ENCODE measurements around the gene AATK. TPM values are rescaled to one million over a fixed set of nuclear protein-coding genes. Genes with fewer than 3 reads are reported as not detected.

Gene AATK
- under 1 TPM; 0.25 to 0.31 TPM for total RNA-seq

GRCh38 chr17:81166033-81166492 is at the start of gene AATK:
TSS of gene AATK (minus strand) at chr17:81166221. CDS start at chr17:81165992, 229 bp downstream.
- H3K27me3 Mint-ChIP-seq = peaks cover 20% of the 10 kb centered on the region

GRCh38 chr17:81213978-81214377 is 48.0 kb upstream of the AATK start:
- Mint-ChIP-seq H3K4me1 (no peaks in the 10 kb centered on the region), H3K36me3 (ENCODE audit: low read depth) (no peaks in the 10 kb centered on the region), H3K27me3 (no peaks in the 10 kb centered on the region), H3K4me3 (no peak overlapping the region), H3K27ac (no peak overlapping the region), H3K9me3 (no peaks in the 10 kb centered on the region)
- ChIA-PET CTCF (no interaction called here), POLR2A (no interaction called here)
- DNase-seq = no peak

More at GRCh38 chr17:81166033-81166492, at the start of gene AATK:
- Mint-ChIP-seq H3K36me3 (ENCODE audit: low read depth) (no peaks in the 10 kb centered on the region), H3K27ac (no peak within 1 kb of the TSS), H3K9me3 (no peaks in the 10 kb centered on the region), H3K4me1 (no peaks in the 10 kb centered on the region), H3K4me3 (no peak within 1 kb of the TSS)
- POLR2A ChIA-PET = no interaction called here
- CTCF ChIA-PET = no interaction called here
- no peak for DNase-seq

GRCh38 chr17:81212365-81212764 is 46.3 kb upstream of the AATK start:
- no peaks in the 10 kb centered on the region for H3K4me1 Mint-ChIP-seq
- no peak for DNase-seq
- ChIA-PET POLR2A (no interaction called here), CTCF (no interaction called here)
- no peaks in the 10 kb centered on the region for H3K27me3 Mint-ChIP-seq
- H3K4me3 Mint-ChIP-seq = no peak overlapping the region
- H3K9me3 Mint-ChIP-seq = no peaks in the 10 kb centered on the region
- H3K36me3 Mint-ChIP-seq (ENCODE audit: low read depth) = no peaks in the 10 kb centered on the region
- no peak overlapping the region for H3K27ac Mint-ChIP-seq

- DNase-seq = no peak
- ChIA-PET POLR2A (interaction anchor here (0.6 kb wide), 1 partner anchor 857 kb away, joined by 3 read pairs; no protein-coding TSS in a partner anchor), CTCF (no interaction called here)
- Mint-ChIP-seq H3K4me3 (no peak overlapping the region), H3K4me1 (no peaks in the 10 kb centered on the region), H3K36me3 (ENCODE audit: low read depth) (no peaks in the 10 kb centered on the region), H3K27me3 (no peaks in the 10 kb centered on the region), H3K27ac (no peak overlapping the region), H3K9me3 (no peaks in the 10 kb centered on the region)
These were observed 44.8 kb upstream of the AATK start for GRCh38 chr17:81210868-81211267.

GRCh38 chr17:81210466-81210865 is 44.4 kb upstream of the AATK start:
- H3K4me1 Mint-ChIP-seq = no peaks in the 10 kb centered on the region
- no peaks in the 10 kb centered on the region for H3K27me3 Mint-ChIP-seq
- H3K36me3 Mint-ChIP-seq (ENCODE audit: low read depth) = no peaks in the 10 kb centered on the region
- no peak overlapping the region for H3K27ac Mint-ChIP-seq
- H3K4me3 Mint-ChIP-seq = no peak overlapping the region
- no peaks in the 10 kb centered on the region for H3K9me3 Mint-ChIP-seq
- ChIA-PET POLR2A (interaction anchor here (0.6 kb wide), 1 partner anchor 858 kb away, joined by 3 read pairs; no protein-coding TSS in a partner anchor), CTCF (no interaction called here)
- DNase-seq = no peak

GRCh38 chr17:81209141-81209540 is 43.1 kb upstream of the AATK start:
- ChIA-PET POLR2A (no interaction called here), CTCF (no interaction called here)
- Mint-ChIP-seq H3K27me3 (no peaks in the 10 kb centered on the region), H3K4me3 (no peak overlapping the region), H3K36me3 (ENCODE audit: low read depth) (no peaks in the 10 kb centered on the region), H3K4me1 (no peaks in the 10 kb centered on the region), H3K27ac (no peak overlapping the region), H3K9me3 (no peaks in the 10 kb centered on the region)
- no peak for DNase-seq

- Mint-ChIP-seq H3K4me1 (no peaks in the 10 kb centered on the region), H3K36me3 (ENCODE audit: low read depth) (no peaks in the 10 kb centered on the region), H3K9me3 (no peaks in the 10 kb centered on the region), H3K4me3 (no peak overlapping the region), H3K27me3 (no peaks in the 10 kb centered on the region), H3K27ac (no peak overlapping the region)
- no peak for DNase-seq
- POLR2A ChIA-PET = no interaction called here
- CTCF ChIA-PET = no interaction called here
These were observed 42.6 kb upstream of the AATK start for GRCh38 chr17:81208651-81209050.

- H3K27me3 Mint-ChIP-seq = no peaks in the 10 kb centered on the region
- DNase-seq = no peak
- H3K36me3 Mint-ChIP-seq (ENCODE audit: low read depth) = no peaks in the 10 kb centered on the region
- no peaks in the 10 kb centered on the region for H3K4me1 Mint-ChIP-seq
- no peak overlapping the region for H3K27ac Mint-ChIP-seq
- ChIA-PET CTCF (no interaction called here), POLR2A (no interaction called here)
- no peaks in the 10 kb centered on the region for H3K9me3 Mint-ChIP-seq
- H3K4me3 Mint-ChIP-seq = no peak overlapping the region
These were observed 41.9 kb upstream of the AATK start for GRCh38 chr17:81207610-81208581.

GRCh38 chr17:81206657-81207056 is 40.6 kb upstream of the AATK start:
- no peak for DNase-seq
- ChIA-PET CTCF (interaction anchor here (1.2 kb wide), 1 partner anchor 188 kb away, joined by 3 read pairs; no protein-coding TSS in a partner anchor), POLR2A (no interaction called here)
- no peaks in the 10 kb centered on the region for H3K36me3 Mint-ChIP-seq (ENCODE audit: low read depth)
- no peaks in the 10 kb centered on the region for H3K27me3 Mint-ChIP-seq
- no peak overlapping the region for H3K4me3 Mint-ChIP-seq
- no peaks in the 10 kb centered on the region for H3K4me1 Mint-ChIP-seq
- H3K9me3 Mint-ChIP-seq = no peaks in the 10 kb centered on the region
- no peak overlapping the region for H3K27ac Mint-ChIP-seq

GRCh38 chr17:81206166-81206565 is 40.1 kb upstream of the AATK start:
- Mint-ChIP-seq H3K4me3 (no peak overlapping the region), H3K4me1 (no peaks in the 10 kb centered on the region), H3K9me3 (no peaks in the 10 kb centered on the region), H3K27me3 (no peaks in the 10 kb centered on the region), H3K27ac (no peak overlapping the region), H3K36me3 (ENCODE audit: low read depth) (no peaks in the 10 kb centered on the region)
- POLR2A ChIA-PET = no interaction called here
- no peak for DNase-seq
- CTCF ChIA-PET = interaction anchor here (1.2 kb wide), 1 partner anchor 189 kb away, joined by 3 read pairs; no protein-coding TSS in a partner anchor

GRCh38 chr17:81204578-81204977 is 38.6 kb upstream of the AATK start:
- Mint-ChIP-seq H3K27ac (no peak overlapping the region), H3K9me3 (no peaks in the 10 kb centered on the region), H3K36me3 (ENCODE audit: low read depth) (no peaks in the 10 kb centered on the region), H3K4me3 (no peak overlapping the region), H3K4me1 (no peaks in the 10 kb centered on the region), H3K27me3 (no peaks in the 10 kb centered on the region)
- POLR2A ChIA-PET = no interaction called here
- DNase-seq = no peak
- CTCF ChIA-PET = interaction anchor here (1.4 kb wide), 1 partner anchor 12 kb away, joined by 4 read pairs; no protein-coding TSS in a partner anchor

- no peaks in the 10 kb centered on the region for H3K9me3 Mint-ChIP-seq
- DNase-seq = no peak
- ChIA-PET POLR2A (no interaction called here), CTCF (interaction anchor here (1.4 kb wide), 1 partner anchor 11 kb away, joined by 4 read pairs; no protein-coding TSS in a partner anchor)
- H3K27me3 Mint-ChIP-seq = no peaks in the 10 kb centered on the region
- no peak overlapping the region for H3K27ac Mint-ChIP-seq
- H3K4me1 Mint-ChIP-seq = no peaks in the 10 kb centered on the region
- no peaks in the 10 kb centered on the region for H3K36me3 Mint-ChIP-seq (ENCODE audit: low read depth)
- H3K4me3 Mint-ChIP-seq = no peak overlapping the region
These were observed 37.1 kb upstream of the AATK start for GRCh38 chr17:81203136-81203535.

- ChIA-PET POLR2A (no interaction called here), CTCF (no interaction called here)
- no peak for DNase-seq
- no peaks in the 10 kb centered on the region for H3K4me1 Mint-ChIP-seq
- no peaks in the 10 kb centered on the region for H3K9me3 Mint-ChIP-seq
- no peak overlapping the region for H3K27ac Mint-ChIP-seq
- H3K36me3 Mint-ChIP-seq (ENCODE audit: low read depth) = no peaks in the 10 kb centered on the region
- H3K27me3 Mint-ChIP-seq = no peaks in the 10 kb centered on the region
- no peak overlapping the region for H3K4me3 Mint-ChIP-seq
These were observed 36.3 kb upstream of the AATK start for GRCh38 chr17:81202318-81202717.
